Naive thymus-derived CD8-positive, alpha-beta T cell (primary cell): Measurements from ENCODE around the gene C1QTNF8. TPM values are rescaled to one million over a fixed set of nuclear protein-coding genes. Genes with fewer than 3 reads are reported as not detected.
A peak's percentile ranks its signal among the peaks of the same experiment; 100 is the strongest.

Experiments
- ATAC-seq, 2 donors: fragments of 150-1000 bp; cut with Tn5 transposase in 1 of 2; sonication (Bioruptor Pico), chemical (Tn5 transposase) in 1 of 2; 1 replicate in 1 of 2; 2 replicates in 1 of 2; pipeline ENCODE4 v1.10.0; 2021; ENCODE audit warnings: mild to moderate bottlenecking in 2 of 2, moderate library complexity in 2 of 2
- POLR2A ChIA-PET: fragments of 350-600 bp; sonication (Branson Sonifier 250); formaldehyde crosslinking; loops from one replicate; lab custom pipeline; 2021; ENCODE audit warnings: antibody characterized with exemption; lab: Charles Lee
- DNase-seq, 10 donors: peaks; one replicate each; pipeline versions ENCODE4 v3.0.0 to v3.0.0-alpha.2; 2020 to 2022
- H3K27ac Mint-ChIP-seq, 10 donors: one replicate each; pipeline ENCODE4 v1.8.0; 2020 to 2022; ENCODE audit warnings: mild to moderate bottlenecking in 10 of 10, mixed read lengths in 10 of 10, moderate library complexity in 4 of 10, inconsistent platforms in 1 of 10
- H3K27me3 Mint-ChIP-seq, 5 donors: one replicate each; pipeline ENCODE4 v1.8.0; 2021 to 2022; ENCODE audit warnings: mixed read lengths in 5 of 5
- H3K36me3 Mint-ChIP-seq, 3 donors: one replicate each; pipeline ENCODE4 v1.8.0; 2020 to 2022; ENCODE audit warnings: mixed read lengths in 3 of 3, mild to moderate bottlenecking in 2 of 3, inconsistent platforms in 1 of 3
- H3K4me1 Mint-ChIP-seq, 4 donors: one replicate each; pipeline ENCODE4 v1.8.0; 2021 to 2022; ENCODE audit warnings: mixed read lengths in 4 of 4
- H3K4me3 Mint-ChIP-seq, 10 donors: one replicate each; pipeline ENCODE4 v1.8.0; 2020 to 2022; ENCODE audit warnings: mild to moderate bottlenecking in 10 of 10, mixed read lengths in 10 of 10, moderate library complexity in 6 of 10, inconsistent platforms in 1 of 10
- H3K9me3 Mint-ChIP-seq, 9 donors: one replicate each; pipeline ENCODE4 v1.8.0; 2020 to 2022; ENCODE audit warnings: mixed read lengths in 9 of 9, mild to moderate bottlenecking in 3 of 9, inconsistent platforms in 1 of 9, moderate library complexity in 1 of 9
- polyA plus RNA-seq, 3 donors: library from polyadenylated mRNA; unstranded; fragments of 300-500 nt; fragmentation: Illumina TruSeq; gene quantifications; one replicate each; pipeline ENCODE4 v1.2.3, GENCODE V29; 2021
- total RNA-seq, 8 experiments: library from RNA in 2 of 8; stranded (reverse) in 2 of 8; gene quantifications; one replicate each; pipeline ENCODE4 v1.2.3 and lab custom pipeline; 2021 to 2026

The C1QTNF8 gene
- total and polyA plus RNA-seq, 5 experiments from 2014 or later: not detected

DNA sequence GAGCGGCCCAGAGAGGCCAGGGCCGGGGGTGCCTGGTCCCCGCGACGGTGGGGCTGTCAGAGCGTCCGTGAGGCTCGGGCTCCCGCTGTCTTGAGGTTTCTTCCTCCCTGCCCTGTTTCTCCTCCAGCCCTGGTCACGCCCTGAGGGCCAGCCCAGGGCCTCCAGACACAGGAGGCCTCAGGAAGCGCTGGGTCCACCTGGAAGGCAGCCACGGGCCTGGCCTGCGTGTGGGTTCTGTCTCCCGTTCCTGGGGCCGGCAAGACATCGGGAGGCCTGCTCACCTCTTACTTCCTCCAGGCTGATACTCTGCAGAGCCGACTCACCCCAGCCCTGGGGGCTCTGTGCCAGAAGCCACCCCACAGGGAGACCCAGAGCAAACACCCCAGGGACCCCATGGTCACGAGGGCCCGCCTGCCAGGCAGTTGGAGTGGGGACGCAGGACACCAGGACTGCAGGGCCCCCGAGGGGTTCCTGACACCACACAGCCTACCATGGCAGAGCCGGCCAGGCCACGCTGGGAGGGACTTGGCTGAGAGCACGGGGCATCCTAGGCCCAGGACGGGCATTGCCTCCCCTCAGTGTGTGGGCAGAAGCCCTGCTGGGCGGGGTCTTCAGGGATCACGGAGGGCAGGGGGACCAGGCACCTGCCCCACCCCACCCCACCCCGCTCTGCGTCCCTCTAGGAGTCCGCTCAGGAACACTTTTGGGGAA is 37.9 kb upstream of the C1QTNF8 start:
- POLR2A ChIA-PET: no interaction called here
- ATAC-seq (no peak), DNase-seq (no peak)
- Mint-ChIP-seq H3K4me3 (no peak overlapping the region), H3K4me1 (no peaks in the 10 kb centered on the region), H3K27ac (no peak overlapping the region), H3K27me3 (peaks cover 0 to 6% (median 0%) of the 10 kb centered on the region in 5 donors), H3K36me3 (no peaks in the 10 kb centered on the region), H3K9me3 (no peaks in the 10 kb centered on the region)

GRCh38 chr16:1133271-1133670 is 37.2 kb upstream of the C1QTNF8 start:
- Mint-ChIP-seq H3K4me1 (no peaks in the 10 kb centered on the region), H3K4me3 (no peak overlapping the region), H3K36me3 (no peaks in the 10 kb centered on the region), H3K27me3 (peaks cover 0 to 2% (median 0%) of the 10 kb centered on the region in 5 donors), H3K9me3 (no peaks in the 10 kb centered on the region), H3K27ac (no peak overlapping the region)
- ATAC-seq (no peak), DNase-seq (no peak)
- POLR2A ChIA-PET: no interaction called here

DNA sequence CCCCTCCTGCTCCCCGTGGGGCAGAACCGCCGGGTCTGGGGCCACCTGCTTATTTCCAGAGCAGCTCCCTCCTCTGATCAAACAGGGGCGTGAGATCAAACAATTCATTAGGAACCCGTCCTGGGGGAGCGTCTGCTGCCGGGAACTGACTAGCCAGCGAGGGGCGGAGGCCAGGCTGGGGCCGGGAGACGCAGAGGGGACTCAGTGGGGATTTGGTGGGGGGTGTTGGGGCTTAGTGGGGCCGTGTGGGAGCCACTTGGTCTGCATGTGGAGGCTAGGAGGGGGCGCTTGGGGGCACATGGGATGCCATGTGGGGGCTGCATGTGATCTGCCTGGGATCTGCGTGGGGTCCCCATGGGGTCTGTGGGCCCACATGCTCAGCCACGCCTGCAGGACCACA is 36.4 kb upstream of the C1QTNF8 start:
- no peak for DNase-seq
- Mint-ChIP-seq H3K27me3 (peaks cover 0 to 2% (median 0%) of the 10 kb centered on the region in 5 donors), H3K27ac (no peak overlapping the region), H3K4me1 (no peaks in the 10 kb centered on the region), H3K36me3 (no peaks in the 10 kb centered on the region), H3K9me3 (no peaks in the 10 kb centered on the region), H3K4me3 (no peak overlapping the region)
- POLR2A ChIA-PET: no interaction called here
- ATAC-seq: no peak

DNA sequence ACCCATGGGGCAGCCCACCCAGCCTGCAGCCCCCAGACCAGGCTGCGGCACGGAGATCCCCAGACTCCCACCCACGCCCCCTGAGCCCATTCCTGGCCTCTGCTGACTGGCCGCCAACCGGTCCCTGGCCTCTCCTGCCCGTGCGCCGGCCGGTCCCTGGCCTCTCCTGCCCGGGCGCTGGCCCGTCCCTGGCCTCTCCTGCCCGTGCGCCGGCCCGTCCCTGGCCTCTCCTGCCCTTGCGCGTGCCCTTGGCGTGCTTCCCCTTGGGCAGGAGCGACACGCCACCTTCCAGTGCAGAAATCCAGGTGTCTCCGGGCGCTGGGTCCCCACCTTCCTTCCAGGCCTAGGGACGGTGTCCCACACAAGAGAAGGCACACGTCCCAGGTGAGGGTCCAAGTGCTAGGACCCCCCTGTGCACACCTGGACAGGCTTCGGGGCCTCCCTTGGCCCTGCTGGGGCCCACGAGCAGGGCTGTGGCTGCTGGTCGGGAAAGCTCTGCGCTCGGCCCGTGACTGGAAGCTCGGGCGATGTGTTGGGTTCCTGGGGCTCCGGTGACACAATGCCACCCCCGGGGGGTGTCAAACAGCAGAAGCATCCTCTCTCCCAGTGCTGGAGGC is 35.4 kb upstream of the C1QTNF8 start:
- Mint-ChIP-seq H3K27ac (no peak overlapping the region), H3K9me3 (no peaks in the 10 kb centered on the region), H3K4me1 (no peaks in the 10 kb centered on the region), H3K4me3 (no peak overlapping the region), H3K27me3 (peaks cover 0 to 2% (median 0%) of the 10 kb centered on the region in 5 donors), H3K36me3 (no peaks in the 10 kb centered on the region)
- POLR2A ChIA-PET: no interaction called here
- DNase-seq (no peak), ATAC-seq (no peak)

DNA sequence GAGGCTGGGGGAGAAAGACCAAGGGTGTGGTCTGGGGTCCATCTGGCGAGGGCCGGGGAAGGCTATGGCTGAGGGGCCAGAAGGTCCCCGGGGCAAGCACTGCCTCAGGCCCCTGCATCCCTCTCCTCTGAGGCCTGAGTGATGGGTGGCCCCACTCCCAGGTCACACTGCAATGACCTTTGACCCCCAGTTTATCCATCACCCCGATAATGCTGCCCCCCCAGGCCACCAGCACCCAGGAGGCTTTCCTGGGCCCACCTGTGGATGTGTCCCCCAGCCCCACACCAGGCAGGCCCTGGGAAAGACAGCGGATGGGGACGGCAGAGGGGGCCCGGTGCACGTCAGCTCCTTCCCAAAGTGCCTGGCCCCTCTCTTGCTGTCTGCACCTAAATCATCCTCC is 34.3 kb upstream of the C1QTNF8 start:
- DNase-seq (no peak), ATAC-seq (no peak)
- H3K27me3 Mint-ChIP-seq: peaks cover 0 to 2% (median 0%) of the 10 kb centered on the region in 5 donors
- no peak overlapping the region for H3K27ac Mint-ChIP-seq
- no peaks in the 10 kb centered on the region for H3K36me3 Mint-ChIP-seq
- H3K9me3 Mint-ChIP-seq: no peaks in the 10 kb centered on the region
- H3K4me1 Mint-ChIP-seq: peaks cover 0 to 2% (median 0%) of the 10 kb centered on the region in 4 donors
- no peak overlapping the region for H3K4me3 Mint-ChIP-seq
- POLR2A ChIA-PET: no interaction called here

DNA sequence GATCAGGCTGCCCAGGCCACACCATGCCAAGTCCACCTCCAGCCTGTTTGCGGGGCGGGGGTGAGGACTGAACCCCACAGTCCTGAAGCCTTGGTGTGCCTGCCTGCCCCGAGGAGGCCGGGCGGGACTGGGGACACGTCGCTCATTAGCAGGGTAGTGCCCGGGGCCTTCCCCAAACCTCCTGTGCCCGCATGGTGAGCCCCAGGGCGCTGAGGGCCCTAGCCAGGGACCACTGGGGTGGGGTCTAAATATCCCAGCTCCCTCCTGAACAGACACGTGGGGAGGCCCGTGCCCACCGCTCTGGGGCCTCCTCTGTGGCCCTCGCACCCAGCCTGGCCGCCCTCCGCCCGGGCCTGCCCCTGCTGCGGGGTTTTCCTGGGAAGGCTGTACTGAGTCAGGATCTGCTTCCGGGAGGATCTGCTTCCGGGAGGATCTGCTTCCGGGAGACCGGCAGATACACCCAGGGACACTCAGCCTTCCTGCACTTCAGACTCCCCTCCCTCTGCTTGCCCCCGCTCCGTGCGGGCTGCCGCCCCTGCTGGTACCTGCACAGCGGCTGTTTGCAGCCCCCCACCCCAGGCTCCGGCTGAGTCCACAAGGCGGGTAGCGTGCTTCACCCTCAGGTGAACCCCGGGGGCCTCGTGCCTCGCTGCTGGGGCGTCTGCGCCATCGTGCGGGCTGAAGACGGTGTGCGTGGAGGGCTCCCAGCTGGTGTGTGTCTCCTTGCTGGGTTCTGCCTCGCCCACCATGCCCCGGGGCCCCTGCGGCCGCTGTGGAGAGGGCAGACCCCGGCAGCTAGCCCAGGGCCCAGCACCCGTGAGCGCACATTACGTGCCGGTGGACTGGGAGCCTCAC is 33.3 kb upstream of the C1QTNF8 start:
- Mint-ChIP-seq H3K4me3 (no peak overlapping the region), H3K4me1 (peaks cover 0 to 2% (median 0%) of the 10 kb centered on the region in 4 donors), H3K36me3 (no peaks in the 10 kb centered on the region), H3K27ac (no peak overlapping the region), H3K9me3 (no peaks in the 10 kb centered on the region), H3K27me3 (peaks cover 0 to 2% (median 0%) of the 10 kb centered on the region in 5 donors)
- no peak for ATAC-seq
- DNase-seq: no peak
- POLR2A ChIA-PET: no interaction called here

GRCh38 chr16:1127971-1128715 is 32.1 kb upstream of the C1QTNF8 start:
- peaks cover 0 to 2% (median 0%) of the 10 kb centered on the region in 4 donors for H3K4me1 Mint-ChIP-seq
- H3K4me3 Mint-ChIP-seq: no peak overlapping the region
- no peaks in the 10 kb centered on the region for H3K9me3 Mint-ChIP-seq
- DNase-seq (no peak), ATAC-seq (no peak)
- H3K27ac Mint-ChIP-seq: no peak overlapping the region
- no peaks in the 10 kb centered on the region for H3K36me3 Mint-ChIP-seq
- H3K27me3 Mint-ChIP-seq: peaks cover 0 to 2% (median 0%) of the 10 kb centered on the region in 5 donors
- POLR2A ChIA-PET: no interaction called here

DNA sequence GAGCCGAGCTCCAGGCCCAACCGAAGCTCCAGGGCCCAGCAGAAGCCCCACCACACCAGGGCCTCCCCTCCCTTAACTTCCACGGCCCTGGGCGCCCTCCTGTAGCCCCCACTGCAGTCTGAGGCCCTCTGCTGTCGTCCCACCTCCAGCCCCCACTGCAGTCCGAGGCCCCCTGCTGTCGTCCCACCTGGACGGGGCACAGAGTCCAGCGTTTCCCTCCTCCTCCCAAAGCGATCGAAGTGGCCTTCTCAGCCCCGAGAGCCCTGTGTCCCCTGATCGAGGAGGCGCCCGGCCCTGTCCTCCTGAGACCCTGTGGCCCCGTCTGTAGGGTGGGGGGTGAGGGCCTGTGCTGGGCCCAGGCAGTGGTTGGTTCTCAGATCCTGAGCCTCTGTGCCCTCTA is 31.1 kb upstream of the C1QTNF8 start:
- Mint-ChIP-seq H3K4me1 (peaks cover 0 to 2% (median 0%) of the 10 kb centered on the region in 4 donors), H3K4me3 (no peak overlapping the region), H3K36me3 (no peaks in the 10 kb centered on the region), H3K9me3 (no peaks in the 10 kb centered on the region), H3K27me3 (peaks cover 0 to 2% (median 0%) of the 10 kb centered on the region in 5 donors), H3K27ac (no peak overlapping the region)
- DNase-seq (no peak), ATAC-seq (no peak)
- POLR2A ChIA-PET: interaction anchor here (0.5 kb wide), 1 partner anchor 972 kb away, joined by 3 read pairs; no protein-coding TSS in a partner anchor

- H3K9me3 Mint-ChIP-seq: no peaks in the 10 kb centered on the region
- POLR2A ChIA-PET: no interaction called here
- H3K4me1 Mint-ChIP-seq: peaks cover 0 to 2% (median 0%) of the 10 kb centered on the region in 4 donors
- H3K4me3 Mint-ChIP-seq: no peak overlapping the region
- no peaks in the 10 kb centered on the region for H3K27me3 Mint-ChIP-seq
- H3K27ac Mint-ChIP-seq: no peak overlapping the region
- ATAC-seq (no peak), DNase-seq (no peak)
- no peaks in the 10 kb centered on the region for H3K36me3 Mint-ChIP-seq
Measured at GRCh38 chr16:1126586-1126985, 30.5 kb upstream of the C1QTNF8 start.

DNA sequence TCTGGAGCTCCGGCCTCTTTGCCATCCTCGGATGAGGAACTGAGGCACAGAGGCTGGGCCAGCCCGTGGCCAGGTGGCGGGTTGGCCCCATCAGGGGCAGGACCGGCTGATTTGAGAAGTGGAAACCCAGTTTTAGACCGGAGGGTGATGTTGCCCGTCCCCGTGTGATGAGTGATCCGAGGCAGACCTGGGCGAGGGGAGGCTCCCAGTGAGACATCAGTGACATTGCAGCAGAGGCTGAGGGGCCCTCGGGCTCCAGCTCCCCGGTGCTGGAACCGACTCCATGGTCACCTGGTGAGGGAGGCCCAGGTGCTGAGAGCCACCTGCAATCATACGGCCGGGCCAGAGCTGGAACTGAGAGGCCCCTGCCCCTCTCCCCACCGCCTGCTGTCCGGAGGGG is 30.0 kb upstream of the C1QTNF8 start:
- DNase-seq: no peak
- Mint-ChIP-seq H3K4me3 (no peak overlapping the region), H3K27me3 (no peaks in the 10 kb centered on the region), H3K9me3 (no peaks in the 10 kb centered on the region), H3K36me3 (no peaks in the 10 kb centered on the region), H3K4me1 (peaks cover 0 to 2% (median 0%) of the 10 kb centered on the region in 4 donors), H3K27ac (peak overlapping the region in 1 of 10 donors; percentile 50)
- POLR2A ChIA-PET: no interaction called here
- no peak for ATAC-seq

GRCh38 chr16:1125471-1125870 is 29.4 kb upstream of the C1QTNF8 start:
- H3K27me3 Mint-ChIP-seq: no peaks in the 10 kb centered on the region
- H3K9me3 Mint-ChIP-seq: no peaks in the 10 kb centered on the region
- no peak overlapping the region for H3K27ac Mint-ChIP-seq
- H3K36me3 Mint-ChIP-seq: no peaks in the 10 kb centered on the region
- peak; percentile 59 to 81 for ATAC-seq
- DNase-seq: peak in 5 of 10 donors; percentile 6 to 44 (median 25)
- peaks cover 0 to 2% (median 0%) of the 10 kb centered on the region in 4 donors for H3K4me1 Mint-ChIP-seq
- POLR2A ChIA-PET: no interaction called here
- H3K4me3 Mint-ChIP-seq: no peak overlapping the region

GRCh38 chr16:1124795-1125194 is 28.8 kb upstream of the C1QTNF8 start:
- Mint-ChIP-seq H3K9me3 (no peaks in the 10 kb centered on the region), H3K4me3 (no peak overlapping the region), H3K36me3 (no peaks in the 10 kb centered on the region), H3K4me1 (peaks cover 0 to 2% (median 0%) of the 10 kb centered on the region in 4 donors), H3K27me3 (no peaks in the 10 kb centered on the region), H3K27ac (no peak overlapping the region)
- no peak for DNase-seq
- ATAC-seq: no peak
- POLR2A ChIA-PET: interaction anchor here (0.6 kb wide), 1 partner anchor 13 kb away, joined by 4 read pairs; no protein-coding TSS in a partner anchor
